ENCODE results near the gene EFNA2.
"Not testable (repeated sequence)": the region's sequence is repeated elsewhere in the genome, so short reads cannot be mapped to it uniquely, and the experiment has no call there.

Gene EFNA2

GRCh38 chr19:1322198-1322981 lies 36.7 kb downstream of the EFNA2 start:
- TF ChIP-seq CTBP1 (IDR thresholded peaks at IDR 0.05; ENCODE audit: borderline replicate concordance): no peak
- TF ChIP-seq ELF4 (IDR thresholded peaks at IDR 0.05): no peak
- TF ChIP-seq ARNT (IDR thresholded peaks at IDR 0.05): no peak
- no peak for TF ChIP-seq SP1 (IDR thresholded peaks at IDR 0.05)
- POLR2A ChIA-PET: no interaction called here
- DNase-seq (ENCODE audit: extremely low spot score): no peak
- CTCF ChIA-PET: no interaction called here

GRCh38 chr19:1324249-1324805 lies 38.7 kb downstream of the EFNA2 start:
- ChIA-PET CTCF (interaction anchor here (1.0 kb wide), 1 partner anchor 8 kb away, joined by 4 read pairs; no protein-coding TSS in a partner anchor), POLR2A (interaction anchor here (1.9 kb wide), 1 partner anchor 55 kb away, joined by 8 read pairs; the partner anchor contains the start of gene CIRBP)
- DNase-seq (ENCODE audit: extremely low spot score): no peak
- TF ChIP-seq ZNF384 (IDR thresholded peaks at IDR 0.05) (no peak), SUZ12 (IDR thresholded peaks at IDR 0.05) (no peak), ARNT (IDR thresholded peaks at IDR 0.05) (no peak)

GRCh38 chr19:1324806-1325567 lies 39.3 kb downstream of the EFNA2 start:
- ChIA-PET CTCF (interaction anchor here (1.0 kb wide), 1 partner anchor 9 kb away, joined by 4 read pairs; no protein-coding TSS in a partner anchor), POLR2A (interaction anchor here (0.6 to 1.9 kb wide), 2 partner anchors 13 to 56 kb away, joined by 3 to 8 read pairs; partner anchors contain the start of gene CIRBP)
- TF ChIP-seq ZNF384 (IDR thresholded peaks at IDR 0.05) (peak; percentile 52; the same call in 1 of the 2 replicates), L3MBTL2 (conservative IDR thresholded peaks at IDR 0.05) (peak; percentile 85), PKNOX1 (IDR thresholded peaks at IDR 0.05) (no peak)
- peak; percentile 72 for DNase-seq (ENCODE audit: extremely low spot score)

- CTCF ChIA-PET: no interaction called here
- no peak for TF ChIP-seq HDGF (IDR thresholded peaks at IDR 0.05; ENCODE audit: borderline replicate concordance)
- no peak for TF ChIP-seq BHLHE40 (IDR thresholded peaks at IDR 0.05; ENCODE audit: borderline replicate concordance)
- TF ChIP-seq CTBP1 (IDR thresholded peaks at IDR 0.05; ENCODE audit: borderline replicate concordance): no peak
- no peak for DNase-seq (ENCODE audit: extremely low spot score)
- POLR2A ChIA-PET: interaction anchor here (0.6 to 1.0 kb wide), 2 partner anchors 12 to 57 kb away, joined by 3 read pairs; partner anchors contain the start of gene CIRBP
Observed at GRCh38 chr19:1325568-1326294, 40.1 kb downstream of the EFNA2 start.

- no peak for DNase-seq (ENCODE audit: extremely low spot score)
- TF ChIP-seq HDGF (IDR thresholded peaks at IDR 0.05; ENCODE audit: borderline replicate concordance): no peak
- TF ChIP-seq SUZ12 (IDR thresholded peaks at IDR 0.05): no peak
- no peak for TF ChIP-seq BHLHE40 (IDR thresholded peaks at IDR 0.05; ENCODE audit: borderline replicate concordance)
- TF ChIP-seq FOXA1 (IDR thresholded peaks at IDR 0.05): no peak
- TF ChIP-seq FOXK2 (IDR thresholded peaks at IDR 0.05): no peak
- TF ChIP-seq L3MBTL2 (conservative IDR thresholded peaks at IDR 0.05): no peak
- no peak for TF ChIP-seq PKNOX1 (IDR thresholded peaks at IDR 0.05)
- no peak for TF ChIP-seq SP1 (IDR thresholded peaks at IDR 0.05)
- no peak for TF ChIP-seq ZNF384 (IDR thresholded peaks at IDR 0.05)
- no peak for TF ChIP-seq TARDBP (IDR thresholded peaks at IDR 0.05)
- TF ChIP-seq ARNT (IDR thresholded peaks at IDR 0.05): no peak
- TF ChIP-seq ELF4 (IDR thresholded peaks at IDR 0.05): no peak
- no peak for TF ChIP-seq LEF1 (IDR thresholded peaks at IDR 0.05; ENCODE audit: borderline replicate concordance)
- no peak for TF ChIP-seq NFRKB (IDR thresholded peaks at IDR 0.05)
- POLR2A ChIA-PET: interaction anchor here (0.6 to 1.3 kb wide), 3 partner anchors 27 to 287 kb away, joined by 3 to 5 read pairs (median 3); partner anchors contain the start of gene CIRBP
- CTCF ChIA-PET: interaction anchor here (0.5 to 0.6 kb wide), 2 partner anchors 23 to 433 kb away, joined by 3 read pairs; no protein-coding TSS in a partner anchor
Observed at GRCh38 chr19:1327125-1327524, 41.5 kb downstream of the EFNA2 start.

- CTCF ChIA-PET; DNase-seq (ENCODE audit: extremely low spot score); POLR2A ChIA-PET: not testable (repeated sequence)
Observed at GRCh38 chr19:1332208-1332607, 46.5 kb downstream of the EFNA2 start.

- TF ChIP-seq TARDBP (IDR thresholded peaks at IDR 0.05): no peak
- TF ChIP-seq ELF4 (IDR thresholded peaks at IDR 0.05): no peak
- no peak for TF ChIP-seq NFRKB (IDR thresholded peaks at IDR 0.05)
- no peak for TF ChIP-seq HDGF (IDR thresholded peaks at IDR 0.05; ENCODE audit: borderline replicate concordance)
- no peak for TF ChIP-seq CTBP1 (IDR thresholded peaks at IDR 0.05; ENCODE audit: borderline replicate concordance)
- TF ChIP-seq ZNF384 (IDR thresholded peaks at IDR 0.05): no peak
- ChIA-PET POLR2A (interaction anchor here (2.2 to 3.0 kb wide), 2 partner anchors 18 to 67 kb away, joined by 12 read pairs; partner anchors contain the start of gene CIRBP), CTCF (no interaction called here)
- no peak for DNase-seq (ENCODE audit: extremely low spot score)
Observed at GRCh38 chr19:1336079-1336684, 50.5 kb downstream of the EFNA2 start.

Data from HEK293T (cell line).